ENCODE results near the gene SETD4.

SETD4 gene

GRCh38 chr21:36023092-36023480 lies 37.2 kb downstream of the SETD4 start:
- Histone ChIP-seq H3K9ac (ENCODE audit: low read depth, low read length, poor library complexity, severe bottlenecking) (no peak overlapping the region), H2AFZ (ENCODE audit: low read length) (no peak overlapping the region), H3K4me2 (ENCODE audit: low read depth, low read length, poor library complexity, severe bottlenecking) (no peak overlapping the region), H3K4me1 (ENCODE audit: insufficient read depth, low read length, poor library complexity, severe bottlenecking) (no peaks in the 10 kb centered on the region), H3K9me2 (replicated peaks; ENCODE audit: low read depth, low read length) (no peaks in the 10 kb centered on the region), H3K27me3 (ENCODE audit: insufficient read depth, low read length, poor library complexity, severe bottlenecking) (no peaks in the 10 kb centered on the region), H4K20me1 (ENCODE audit: insufficient read depth, low read length, poor library complexity, severe bottlenecking) (no peaks in the 10 kb centered on the region), H3K9me3 (ENCODE audit: insufficient read depth, low read depth, low read length) (no peaks in the 10 kb centered on the region), H3K36me3 (ENCODE audit: insufficient read depth, low read length) (no peaks in the 10 kb centered on the region), H3K79me2 (ENCODE audit: insufficient read depth, low read length) (no peaks in the 10 kb centered on the region), H3K4me3 (ENCODE audit: low read length, poor library complexity, severe bottlenecking) (no peak overlapping the region), H3F3A (ENCODE audit: low read depth) (no peaks in the 10 kb centered on the region)
- TF ChIP-seq CTCF (conservative IDR thresholded peaks at IDR 0.05; ENCODE audit: low read length): no peak
- TF ChIP-seq EZH2phosphoT487 (IDR thresholded peaks at IDR 0.05; ENCODE audit: borderline replicate concordance): no peak

- no peak overlapping the region for H2AFZ ChIP-seq (ENCODE audit: low read length)
- H3K9ac ChIP-seq (ENCODE audit: low read depth, low read length, poor library complexity, severe bottlenecking): no peak overlapping the region
- H3K4me3 ChIP-seq (ENCODE audit: low read length, poor library complexity, severe bottlenecking): no peak overlapping the region
- no peak for TF ChIP-seq CTCF (conservative IDR thresholded peaks at IDR 0.05; ENCODE audit: low read length)
- no peak for TF ChIP-seq EZH2phosphoT487 (IDR thresholded peaks at IDR 0.05; ENCODE audit: borderline replicate concordance)
- H3K4me2 ChIP-seq (ENCODE audit: low read depth, low read length, poor library complexity, severe bottlenecking): no peak overlapping the region
- no peaks in the 10 kb centered on the region for H3K4me1 ChIP-seq (ENCODE audit: insufficient read depth, low read length, poor library complexity, severe bottlenecking)
- no peaks in the 10 kb centered on the region for H4K20me1 ChIP-seq (ENCODE audit: insufficient read depth, low read length, poor library complexity, severe bottlenecking)
- H3K9me2 ChIP-seq (replicated peaks; ENCODE audit: low read depth, low read length): no peaks in the 10 kb centered on the region
- no peaks in the 10 kb centered on the region for H3K9me3 ChIP-seq (ENCODE audit: insufficient read depth, low read depth, low read length)
- H3F3A ChIP-seq (ENCODE audit: low read depth): no peaks in the 10 kb centered on the region
- H3K36me3 ChIP-seq (ENCODE audit: insufficient read depth, low read length): no peaks in the 10 kb centered on the region
- no peaks in the 10 kb centered on the region for H3K27me3 ChIP-seq (ENCODE audit: insufficient read depth, low read length, poor library complexity, severe bottlenecking)
- no peaks in the 10 kb centered on the region for H3K79me2 ChIP-seq (ENCODE audit: insufficient read depth, low read length)
These were observed 37.8 kb downstream of the SETD4 start for GRCh38 chr21:36022427-36023091.

GRCh38 chr21:36021251-36021837 lies 39.0 kb downstream of the SETD4 start:
- Histone ChIP-seq H3K9me2 (replicated peaks; ENCODE audit: low read depth, low read length) (no peaks in the 10 kb centered on the region), H3K9me3 (ENCODE audit: insufficient read depth, low read depth, low read length) (no peaks in the 10 kb centered on the region), H4K20me1 (ENCODE audit: insufficient read depth, low read length, poor library complexity, severe bottlenecking) (no peaks in the 10 kb centered on the region), H2AFZ (ENCODE audit: low read length) (no peak overlapping the region), H3K27me3 (ENCODE audit: insufficient read depth, low read length, poor library complexity, severe bottlenecking) (no peaks in the 10 kb centered on the region), H3K4me2 (ENCODE audit: low read depth, low read length, poor library complexity, severe bottlenecking) (no peak overlapping the region), H3F3A (ENCODE audit: low read depth) (no peaks in the 10 kb centered on the region), H3K36me3 (ENCODE audit: insufficient read depth, low read length) (no peaks in the 10 kb centered on the region), H3K79me2 (ENCODE audit: insufficient read depth, low read length) (no peaks in the 10 kb centered on the region), H3K4me3 (ENCODE audit: low read length, poor library complexity, severe bottlenecking) (no peak overlapping the region), H3K9ac (ENCODE audit: low read depth, low read length, poor library complexity, severe bottlenecking) (no peak overlapping the region), H3K4me1 (ENCODE audit: insufficient read depth, low read length, poor library complexity, severe bottlenecking) (no peaks in the 10 kb centered on the region)
- no peak for TF ChIP-seq EZH2phosphoT487 (IDR thresholded peaks at IDR 0.05; ENCODE audit: borderline replicate concordance)
- no peak for TF ChIP-seq CTCF (conservative IDR thresholded peaks at IDR 0.05; ENCODE audit: low read length)
